MM.1S (cell line): ENCODE data around the gene COX4I1.

Source experiments
- CTCF ChIP-seq: fragments of 300-600 bp; sonication (generic); IDR thresholded peaks from 2 replicates; pipeline ENCODE4 v1.5.1; 2016; ENCODE audit warnings: antibody characterized with exemption, low read length, mixed read lengths
- EZH2 ChIP-seq: fragments of 300-600 bp; sonication (generic); optimal IDR thresholded peaks from 2 replicates; pipeline ENCODE3; 2017; ENCODE audit warnings: low read depth, mild to moderate bottlenecking, antibody characterized with exemption, low read length, mixed read lengths
- EZH2phosphoT487 ChIP-seq: fragments of 300-600 bp; sonication (generic); IDR thresholded peaks from 2 replicates; pipeline ENCODE4 v1.6.1; 2018; ENCODE audit warnings: antibody characterized with exemption, low read length

- no peak for TF ChIP-seq CTCF
- no peak for TF ChIP-seq EZH2
- no peak for TF ChIP-seq EZH2phosphoT487
Observed at GRCh38 chr16:85794696-85795095, 4.8 kb upstream of the COX4I1 start.
